Lung (tissue), 12 donors: ENCODE results near the gene CACNG5. TPM values are rescaled to one million over a fixed set of nuclear protein-coding genes. Genes with fewer than 3 reads are reported as not detected.

Source experiments
- ATAC-seq: fragments of 200-7000 bp; cut with Tn5 transposase; one replicate; pipeline ENCODE4 v1.9.1; 2020; ENCODE audit warnings: moderate number of reproducible peaks; ENCODE audit not compliant: insufficient read depth, low FRiP score
- DNase-seq, 3 donors: peaks; one replicate each; pipeline ENCODE4 v3.0.0-alpha.2; 2013 to 2017
- H3K27ac ChIP-seq, 2 donors: one replicate each; pipeline ENCODE4 v1.5.1; 2013; ENCODE audit warnings: mild to moderate bottlenecking in 2 of 2, moderate library complexity in 2 of 2, control low read depth in 1 of 2, inconsistent platforms in 1 of 2, low read depth in 1 of 2, low read length in 1 of 2
- H3K27me3 ChIP-seq, 3 donors: one replicate each; pipeline ENCODE4 v1.5.1; 2013; ENCODE audit warnings: low read length in 2 of 3; ENCODE audit not compliant: control insufficient read depth in 3 of 3, insufficient read depth in 3 of 3
- H3K36me3 ChIP-seq, 4 donors: one replicate each; pipeline ENCODE4 v1.5.1; 2013; ENCODE audit warnings: low read length in 4 of 4, mild to moderate bottlenecking in 1 of 4, moderate library complexity in 1 of 4; ENCODE audit not compliant: control insufficient read depth in 4 of 4, insufficient read depth in 4 of 4
- H3K4me1 ChIP-seq, 5 donors: one replicate each; pipeline ENCODE4 v1.5.1; 2013; ENCODE audit warnings: low read length in 5 of 5, mild to moderate bottlenecking in 2 of 5, moderate library complexity in 1 of 5; ENCODE audit not compliant: control insufficient read depth in 5 of 5, insufficient read depth in 5 of 5
- H3K4me3 ChIP-seq: one replicate; pipeline ENCODE4 v1.5.1; 2013; ENCODE audit warnings: mild to moderate bottlenecking, control low read depth, moderate library complexity
- H3K9ac ChIP-seq, 2 donors: one replicate each; pipeline ENCODE4 v1.5.1; 2013; ENCODE audit warnings: low read length in 2 of 2, control low read depth in 1 of 2; ENCODE audit not compliant: insufficient read depth in 1 of 2
- H3K9me3 ChIP-seq, 4 donors: one replicate each; pipeline ENCODE4 v1.5.1; 2013; ENCODE audit warnings: low read length in 3 of 4, mild to moderate bottlenecking in 1 of 4, moderate library complexity in 1 of 4; ENCODE audit not compliant: control insufficient read depth in 4 of 4, insufficient read depth in 3 of 4
- CTCF ChIP-seq: IDR thresholded peaks from 2 replicates; pipeline ENCODE4 v1.5.1; 2012; ENCODE audit warnings: mild to moderate bottlenecking; ENCODE audit errors: control extremely low read depth, extremely low read depth
- WGBS, 2 donors: extraction: QIAGEN DNeasy Blood & Tissue Kit; methylation state at CpG; one replicate each; pipeline ENCODE4 v1.1.7; 2013; 5-methylcytosine and 5-hydroxymethylcytosine counted together
- polyA plus RNA-seq, 2 donors: library from polyadenylated mRNA; stranded (reverse); fragments of 200-250 nt; gene quantifications; one replicate each; pipeline ENCODE4 v1.2.1, GENCODE V29; 2013
- total RNA-seq, 2 donors: library from RNA; depleted of rRNA in 1 of 2; stranded (reverse); fragments of >200 nt in 1 of 2; gene quantifications; one replicate each; pipeline ENCODE4 v1.2.1, GENCODE V29; 2014 to 2021
- donor health status: control.
- donor health status: control.
- donor health status: Bipolar disorder and iron deficiency.
- donor health status: healthy.
- donor health status: DM: yes; HTN: yes; CAD: no.

The CACNG5 gene
- total and polyA plus RNA-seq, 4 donors, result not detected

GRCh38 chr17:66799849-66800537 lies 34.9 kb upstream of the CACNG5 start:
- Histone ChIP-seq H3K27ac (no peak overlapping the region), H3K4me1 (no peaks in the 10 kb centered on the region), H3K4me3 (no peak overlapping the region), H3K9ac (no peak overlapping the region), H3K36me3 (peaks cover 0 to 9% (median 2%) of the 10 kb centered on the region in 4 donors), H3K27me3 (no peaks in the 10 kb centered on the region), H3K9me3 (peaks cover 0 to 2% (median 0%) of the 10 kb centered on the region in 4 donors)
- DNase-seq, result no peak
- ATAC-seq, result no peak
- no peak for TF ChIP-seq CTCF
- WGBS, 2 donors, result 82 to 83% methylated on average over 10 of the region's 10 CpGs

GRCh38 chr17:66803474-66803951 lies 31.4 kb upstream of the CACNG5 start:
- no peak for DNase-seq
- Histone ChIP-seq H3K4me1 (no peaks in the 10 kb centered on the region), H3K4me3 (no peak overlapping the region), H3K9ac (no peak overlapping the region), H3K27me3 (no peaks in the 10 kb centered on the region), H3K27ac (no peak overlapping the region), H3K36me3 (no peaks in the 10 kb centered on the region), H3K9me3 (peaks cover 0 to 2% (median 0%) of the 10 kb centered on the region in 4 donors)
- TF ChIP-seq CTCF, result no peak
- 84 to 86% methylated on average over 19 of the region's 19 CpGs for WGBS, 2 donors
- no peak for ATAC-seq

- Histone ChIP-seq H3K9ac (no peak overlapping the region), H3K4me1 (no peaks in the 10 kb centered on the region), H3K4me3 (no peak overlapping the region), H3K9me3 (peaks cover 0 to 2% (median 0%) of the 10 kb centered on the region in 4 donors), H3K27me3 (no peaks in the 10 kb centered on the region), H3K36me3 (no peaks in the 10 kb centered on the region), H3K27ac (no peak overlapping the region)
- TF ChIP-seq CTCF, result no peak
- no peak for DNase-seq
- 27 to 46% methylated on average over 10 of the region's 10 CpGs for WGBS, 2 donors
- no peak for ATAC-seq
Observed at GRCh38 chr17:66805567-66805966, 29.4 kb upstream of the CACNG5 start.
